HG02938 (cell line): Measurements from ENCODE around the gene KCNK17.

Experiments used
- ATAC-seq: cut with Tn5 transposase; IDR thresholded peaks from one replicate; pipeline ENCODE4 v1.9.1; 2021; ENCODE audit warnings: mild to moderate bottlenecking, moderate library complexity; ENCODE audit not compliant: unreplicated experiment

KCNK17 gene

DNA sequence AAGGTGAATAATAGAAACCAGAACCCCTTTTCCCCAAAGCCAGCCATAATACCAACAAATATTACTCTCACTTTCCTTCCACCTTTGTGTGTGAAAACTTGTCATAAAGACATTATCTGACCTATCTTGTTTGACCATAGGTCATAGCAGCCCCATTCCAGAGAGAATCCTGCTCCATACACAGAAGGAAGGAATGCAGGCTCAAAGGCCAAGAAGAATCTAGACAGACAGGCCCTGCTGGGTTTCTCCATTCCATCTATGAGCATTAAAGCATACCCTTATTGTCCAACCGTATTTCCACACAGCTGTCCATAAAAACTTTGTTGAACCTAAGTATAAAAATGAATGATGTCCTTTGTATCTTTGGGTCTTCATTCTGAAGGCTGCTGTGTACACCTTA lies 44.3 kb downstream of the KCNK17 start:
- ATAC-seq = no peak

DNA sequence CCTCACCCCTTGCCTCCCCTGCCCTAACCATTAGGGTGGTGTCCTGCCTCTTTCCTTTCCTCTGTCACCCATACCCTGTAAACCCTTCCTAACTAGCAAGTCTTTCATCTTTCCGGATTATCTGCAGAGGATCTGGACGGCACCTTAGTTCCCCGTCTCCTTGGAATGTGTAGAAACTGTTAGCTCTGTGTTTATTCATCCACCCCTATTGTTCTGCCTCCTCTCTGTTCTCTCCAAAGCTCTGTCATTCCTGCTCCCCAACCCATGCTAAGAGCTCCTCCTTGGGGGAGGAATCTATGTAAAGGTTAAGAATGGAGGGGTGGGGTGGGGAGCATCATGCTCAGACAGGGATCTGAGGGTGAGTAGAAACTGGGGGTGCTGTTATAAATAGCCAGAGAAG lies 45.5 kb downstream of the KCNK17 start:
- ATAC-seq = no peak

DNA sequence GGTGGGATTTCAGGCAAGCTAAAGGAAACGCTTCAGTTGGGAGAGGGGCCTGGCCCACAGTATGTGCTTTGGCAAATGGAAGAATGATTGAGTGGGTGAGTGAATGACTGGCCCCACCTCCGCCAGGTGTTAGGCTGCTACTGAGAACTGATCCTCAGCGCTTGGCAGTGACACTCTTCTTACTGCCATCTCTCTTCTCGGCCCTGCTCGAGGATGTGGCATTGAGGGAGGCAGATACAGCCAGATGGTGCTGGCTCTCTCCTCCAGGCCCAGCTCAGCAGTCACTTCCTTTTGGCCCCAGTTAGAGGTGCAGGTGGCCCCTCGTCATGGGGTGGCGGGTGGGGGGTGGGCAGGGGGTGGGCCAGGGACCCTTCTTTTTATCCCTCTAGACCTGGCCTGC lies 46.0 kb downstream of the KCNK17 start:
- no peak for ATAC-seq

DNA sequence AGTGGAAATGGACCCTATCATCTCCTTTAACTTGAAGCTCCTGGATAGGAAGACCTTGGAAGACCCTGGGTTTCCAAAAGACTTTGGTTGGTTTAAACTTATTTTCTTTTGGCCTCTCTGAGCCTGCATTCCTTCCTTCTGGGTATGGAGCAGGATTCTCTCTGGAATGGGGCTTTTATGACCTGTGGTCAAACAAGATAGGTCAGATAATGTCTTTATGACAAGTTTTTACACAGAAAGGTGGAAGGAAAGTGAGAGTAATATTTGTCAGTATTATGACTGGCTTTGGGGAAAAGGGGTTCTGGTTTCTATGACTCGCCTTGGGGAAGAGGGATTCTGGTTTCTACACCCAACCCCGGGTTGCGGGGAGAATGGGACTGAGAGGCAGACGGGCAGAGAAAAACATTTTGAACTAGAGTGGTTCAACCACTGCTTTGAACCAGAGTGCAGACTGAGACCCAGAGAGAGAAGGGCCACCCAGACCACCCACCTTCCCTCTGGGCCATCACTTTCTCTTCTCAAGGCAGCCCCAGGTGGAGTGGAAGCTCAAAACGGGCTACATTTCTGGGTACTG lies 47.4 kb downstream of the KCNK17 start:
- no peak for ATAC-seq

DNA sequence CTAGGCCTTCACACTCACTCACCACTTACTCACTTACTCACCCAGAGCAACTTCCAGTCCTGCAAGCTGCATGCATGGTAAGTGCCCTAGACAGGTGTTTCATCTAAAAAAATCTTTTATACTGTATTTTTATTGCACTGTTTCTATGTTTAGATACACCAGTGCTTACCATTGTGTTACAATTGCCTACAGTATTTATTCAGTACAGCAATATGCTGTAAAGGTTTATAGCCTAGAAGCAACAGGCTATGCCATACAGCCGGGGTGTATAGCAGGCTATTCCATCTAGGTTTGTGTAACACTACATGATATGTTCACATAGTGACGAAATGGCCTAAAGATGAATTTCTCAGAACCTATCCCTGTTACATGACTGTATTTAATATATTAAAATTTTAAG lies 47.8 kb downstream of the KCNK17 start:
- ATAC-seq = no peak

DNA sequence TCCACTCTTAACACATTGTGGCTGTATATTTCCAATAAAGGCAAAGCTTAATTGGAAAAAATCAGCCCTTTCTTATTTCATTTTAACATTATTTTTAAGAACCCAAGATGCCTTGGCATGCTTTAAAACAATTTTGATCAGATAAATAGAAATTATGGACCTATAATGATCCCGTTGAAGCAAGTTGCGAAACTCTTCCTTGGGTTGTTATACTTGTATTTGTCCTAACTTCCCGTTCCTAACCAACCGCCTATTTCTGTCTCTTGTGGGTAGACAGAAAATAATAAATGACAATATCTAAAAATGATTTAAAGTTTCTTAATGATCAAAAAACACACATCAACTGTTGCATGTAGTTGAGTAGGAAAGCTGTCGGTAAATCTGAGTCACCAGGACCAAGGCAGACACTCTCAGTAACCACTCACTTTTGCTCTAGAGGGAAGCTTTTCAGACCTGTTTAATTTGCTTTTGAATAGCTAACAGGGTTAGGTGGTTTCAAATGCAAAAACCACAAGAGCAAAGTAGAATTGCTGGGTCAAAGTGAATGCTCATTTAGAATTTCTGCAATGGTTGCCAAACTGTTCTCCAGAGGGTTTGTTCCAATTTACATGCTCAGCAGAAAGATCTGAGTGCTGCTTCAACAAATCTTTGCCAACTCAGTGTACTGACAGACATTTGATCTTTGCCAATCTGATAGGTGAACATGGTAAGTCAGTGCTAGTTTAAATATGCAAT lies 50.7 kb downstream of the KCNK17 start:
- no peak for ATAC-seq

DNA sequence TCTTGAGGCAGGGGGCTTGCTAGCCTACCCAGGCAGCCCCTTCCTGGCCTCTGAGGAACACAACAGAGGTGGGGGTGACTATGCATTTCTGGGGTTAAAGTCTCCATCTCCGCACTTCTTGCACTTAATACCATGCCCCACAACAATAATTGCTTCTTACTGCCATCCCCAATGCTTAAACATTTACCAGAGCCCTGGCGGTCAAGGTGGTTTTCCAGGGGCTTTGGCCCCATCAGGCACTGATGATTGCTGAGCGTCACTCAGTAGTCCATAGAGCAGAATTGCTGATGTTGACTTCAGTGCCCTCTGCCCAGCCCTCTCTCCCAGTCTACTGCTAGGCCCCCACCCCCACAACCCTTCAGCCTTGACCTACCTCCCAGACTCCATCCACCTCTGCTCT lies 52.5 kb downstream of the KCNK17 start:
- no peak for ATAC-seq

DNA sequence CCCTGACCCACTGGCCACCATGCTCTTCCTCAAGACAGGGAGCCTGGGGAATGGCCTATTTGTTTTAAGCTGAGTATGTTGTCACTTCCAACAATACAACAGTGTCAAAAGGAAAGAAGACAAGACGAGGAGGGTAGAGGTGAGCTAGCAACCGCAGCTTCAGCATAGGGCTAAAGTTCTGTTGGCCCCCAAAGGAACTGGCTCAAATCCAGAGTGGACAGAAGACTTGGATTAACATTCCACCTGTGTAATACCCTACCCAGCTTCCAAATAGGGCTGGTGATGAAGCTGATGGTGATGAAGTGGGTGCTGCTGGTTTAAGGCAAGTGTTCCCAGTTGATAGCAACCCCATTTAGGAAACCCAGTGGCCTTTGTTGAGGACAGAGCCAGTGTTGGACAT lies 53.3 kb downstream of the KCNK17 start:
- ATAC-seq = no peak

DNA sequence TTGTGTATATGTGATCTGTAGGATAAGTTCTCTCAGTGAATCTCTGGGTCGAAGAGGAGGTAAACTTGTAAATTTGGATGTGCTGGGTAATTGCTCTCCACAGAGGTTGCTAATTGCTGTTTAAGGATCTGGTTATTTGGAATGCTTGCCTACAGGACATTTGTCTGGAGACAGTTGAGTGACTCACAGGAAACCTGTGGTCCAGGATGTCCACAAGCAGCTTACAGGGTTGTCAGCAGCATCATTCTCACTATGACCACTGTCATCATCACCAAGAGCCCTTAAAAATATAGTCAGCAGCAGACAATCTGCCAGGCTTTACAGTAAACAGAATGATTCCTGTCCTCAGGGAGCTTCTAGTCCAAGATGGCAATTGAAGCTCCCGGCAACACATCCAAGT lies 53.8 kb downstream of the KCNK17 start:
- ATAC-seq = no peak

DNA sequence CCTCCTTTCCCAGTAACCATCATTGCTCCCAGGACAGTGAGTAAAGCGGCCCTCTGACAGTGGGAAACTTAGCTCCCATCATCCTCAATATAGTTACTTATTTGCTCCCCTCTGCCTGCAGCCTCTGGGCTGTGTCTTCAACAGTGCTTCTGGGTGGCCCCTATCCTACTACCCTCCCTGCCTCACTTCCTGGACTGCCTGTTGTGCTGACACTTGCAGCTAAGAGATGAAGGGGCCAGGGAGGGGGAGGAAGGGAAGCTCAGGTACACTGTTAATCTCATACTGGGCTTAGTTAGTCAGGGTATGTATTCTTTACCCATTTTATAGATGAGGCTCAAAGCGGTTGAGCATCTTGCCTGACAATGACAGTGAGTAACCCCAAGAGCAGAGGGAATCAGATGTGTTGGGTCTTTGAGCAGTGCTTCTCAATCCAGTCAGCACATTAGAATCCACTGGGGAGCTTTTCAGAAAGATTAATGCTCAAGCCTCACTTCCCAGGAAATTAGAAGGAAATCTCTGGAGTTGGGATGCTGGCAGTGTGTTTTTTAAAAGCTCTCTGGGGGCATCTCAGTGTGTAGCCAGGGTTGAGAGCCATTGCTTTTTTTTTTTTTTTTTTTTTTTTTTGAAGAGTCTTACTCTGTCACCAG lies 57.8 kb downstream of the KCNK17 start:
- no peak for ATAC-seq

DNA sequence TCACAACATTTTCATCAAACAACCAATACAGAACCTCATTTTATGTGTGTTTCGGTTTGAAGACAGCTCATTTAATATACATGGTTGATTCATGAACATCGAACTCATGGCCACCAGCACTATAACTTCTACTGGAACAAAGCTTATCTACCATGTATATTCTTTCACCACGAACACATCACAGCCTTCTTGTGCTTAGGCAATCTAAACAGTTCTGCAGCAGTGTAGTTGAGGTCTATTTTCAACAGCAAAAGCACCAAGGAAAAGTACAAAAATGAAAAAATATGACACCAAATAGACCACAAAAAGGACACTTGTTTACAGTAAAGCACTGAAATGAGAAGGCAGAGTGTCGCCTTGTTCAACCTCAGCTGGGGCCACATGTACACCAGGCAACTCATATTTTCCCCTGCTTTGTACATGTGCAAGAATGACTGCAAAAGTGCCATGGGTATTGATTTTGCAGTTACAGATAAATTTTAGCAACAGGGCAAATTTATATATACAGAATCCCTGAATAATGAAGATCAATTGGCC lies 59.2 kb downstream of the KCNK17 start:
- ATAC-seq = no peak

DNA sequence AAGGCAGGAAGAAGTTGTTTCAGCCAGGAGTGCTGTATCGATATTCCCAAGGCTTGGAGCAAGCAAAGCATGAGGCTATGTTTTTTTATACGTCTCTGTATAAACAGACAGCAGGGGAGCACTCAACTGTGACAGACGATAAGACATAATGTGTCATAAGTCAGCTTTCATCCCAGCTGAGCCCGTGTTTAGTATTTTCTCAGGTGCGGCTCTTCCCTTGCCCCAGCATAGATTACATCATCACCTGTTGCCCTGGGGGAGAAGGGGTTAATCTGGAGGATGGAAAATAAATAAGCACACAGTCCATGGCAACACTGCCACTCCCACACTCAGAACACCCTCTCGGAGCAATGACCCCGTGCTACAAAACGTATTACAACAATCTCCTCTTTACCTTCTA lies 62.8 kb downstream of the KCNK17 start:
- no peak for ATAC-seq

DNA sequence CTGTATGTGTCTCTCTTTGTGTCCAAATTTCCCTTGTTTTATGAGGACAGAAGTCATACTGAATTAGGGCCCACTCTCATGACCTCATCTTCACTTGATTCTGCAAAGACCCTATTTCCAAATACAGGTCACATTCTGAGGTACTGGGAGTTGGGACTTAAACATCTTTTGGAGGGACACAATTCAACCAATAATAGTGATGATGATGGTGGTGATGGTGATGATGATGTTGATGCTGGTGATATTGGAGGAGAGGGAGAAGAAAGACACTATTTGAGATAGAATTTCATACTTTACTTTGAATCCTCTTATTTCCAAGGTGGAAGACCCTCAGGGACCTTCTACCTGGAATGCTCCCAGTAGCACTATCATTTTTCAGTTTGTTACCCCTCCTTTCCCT lies 63.7 kb downstream of the KCNK17 start:
- ATAC-seq = no peak

DNA sequence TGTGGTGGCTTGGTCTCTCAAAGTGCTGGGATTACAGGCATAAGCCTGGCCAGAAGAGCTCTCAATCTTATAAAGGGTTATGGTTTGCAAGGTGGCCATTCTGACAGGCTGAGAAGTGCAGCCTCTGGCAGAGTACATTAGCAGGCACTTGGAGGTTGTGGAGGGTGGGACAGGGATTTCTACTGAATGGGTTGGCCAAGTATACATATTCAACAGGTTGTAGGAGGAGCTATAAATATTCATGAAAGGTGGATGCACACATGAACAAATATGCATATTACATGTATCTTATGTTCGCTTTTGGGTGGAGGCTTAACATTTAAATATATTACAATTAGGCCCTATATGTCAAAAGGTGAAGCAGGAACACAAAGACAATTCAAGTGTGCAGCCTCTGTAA lies 64.9 kb downstream of the KCNK17 start:
- no peak for ATAC-seq
